Nephron (organoid): ENCODE results near the gene VASN.

Experiments
- H3K27ac Mint-ChIP-seq, 3 experiments: 2 replicates each; pipeline ENCODE4 v1.8.0; 2020; ENCODE audit warnings: mixed read lengths in 3 of 3, mild to moderate bottlenecking in 2 of 3, moderate library complexity in 1 of 3
- H3K27me3 Mint-ChIP-seq: 2 replicates; pipeline ENCODE4 v1.8.0; 2021; ENCODE audit warnings: low read depth, mild to moderate bottlenecking, moderate library complexity, mixed read lengths
- H3K36me3 Mint-ChIP-seq: 2 replicates; pipeline ENCODE4 v1.8.0; 2020; ENCODE audit warnings: low read depth, mixed read lengths
- H3K4me1 Mint-ChIP-seq: 2 replicates; pipeline ENCODE4 v1.8.0; 2020; ENCODE audit warnings: mixed read lengths
- H3K4me3 Mint-ChIP-seq, 3 experiments: 2 replicates each; pipeline ENCODE4 v1.8.0; 2020; ENCODE audit warnings: mild to moderate bottlenecking in 3 of 3, mixed read lengths in 3 of 3, moderate library complexity in 2 of 3
- H3K9me3 Mint-ChIP-seq: 2 replicates; pipeline ENCODE4 v1.8.0; 2020; ENCODE audit warnings: mixed read lengths
- TF ChIP-seq, protein P1 (sequence below), 3 experiments: fragments of 200-600 bp; sonication (generic); IDR thresholded peaks; one replicate each; pipeline ENCODE4 v1.5.0; 2021; ENCODE audit warnings: antibody characterized with exemption in 3 of 3; ENCODE audit not compliant: unreplicated experiment in 3 of 3

Gene VASN

DNA sequence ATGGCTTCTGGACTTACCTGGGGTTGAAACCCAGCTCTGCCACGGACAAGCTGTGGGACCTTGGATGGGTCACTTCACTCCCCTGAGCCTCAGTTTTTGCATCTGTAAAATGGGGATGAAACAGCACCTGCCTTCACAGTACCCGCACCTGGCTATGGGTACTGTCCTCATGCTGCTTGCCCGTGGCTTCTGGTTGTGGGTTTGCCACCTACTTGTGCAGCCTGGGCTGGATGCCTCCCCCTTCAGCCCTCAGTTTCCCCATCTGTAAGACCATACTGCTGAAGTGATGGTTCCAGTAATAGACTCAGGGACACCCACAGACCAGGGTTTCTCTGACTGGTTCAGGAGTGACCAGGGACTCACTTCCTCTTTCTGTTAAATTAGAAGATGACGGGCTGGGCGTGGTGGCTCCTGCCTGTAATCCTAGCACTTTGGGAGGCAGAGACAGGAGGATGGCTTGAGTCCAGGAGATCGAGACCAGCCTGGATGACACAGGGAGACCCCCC, 46.3 kb upstream of the VASN start:
- Mint-ChIP-seq H3K27me3 (no peaks in the 10 kb centered on the region), H3K36me3 (no peaks in the 10 kb centered on the region), H3K4me3 (peak overlapping the region in 1 of 3 experiments; percentile 46), H3K4me1 (peaks cover 24% of the 10 kb centered on the region), H3K9me3 (no peaks in the 10 kb centered on the region), H3K27ac (peak overlapping the region; percentile 53 to 73 (median 64))
- TF ChIP-seq, protein P1, sequence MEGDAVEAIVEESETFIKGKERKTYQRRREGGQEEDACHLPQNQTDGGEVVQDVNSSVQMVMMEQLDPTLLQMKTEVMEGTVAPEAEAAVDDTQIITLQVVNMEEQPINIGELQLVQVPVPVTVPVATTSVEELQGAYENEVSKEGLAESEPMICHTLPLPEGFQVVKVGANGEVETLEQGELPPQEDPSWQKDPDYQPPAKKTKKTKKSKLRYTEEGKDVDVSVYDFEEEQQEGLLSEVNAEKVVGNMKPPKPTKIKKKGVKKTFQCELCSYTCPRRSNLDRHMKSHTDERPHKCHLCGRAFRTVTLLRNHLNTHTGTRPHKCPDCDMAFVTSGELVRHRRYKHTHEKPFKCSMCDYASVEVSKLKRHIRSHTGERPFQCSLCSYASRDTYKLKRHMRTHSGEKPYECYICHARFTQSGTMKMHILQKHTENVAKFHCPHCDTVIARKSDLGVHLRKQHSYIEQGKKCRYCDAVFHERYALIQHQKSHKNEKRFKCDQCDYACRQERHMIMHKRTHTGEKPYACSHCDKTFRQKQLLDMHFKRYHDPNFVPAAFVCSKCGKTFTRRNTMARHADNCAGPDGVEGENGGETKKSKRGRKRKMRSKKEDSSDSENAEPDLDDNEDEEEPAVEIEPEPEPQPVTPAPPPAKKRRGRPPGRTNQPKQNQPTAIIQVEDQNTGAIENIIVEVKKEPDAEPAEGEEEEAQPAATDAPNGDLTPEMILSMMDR (IDR thresholded peaks at IDR 0.05; ENCODE audit: unreplicated experiment in 3 of 3), result no peak

DNA sequence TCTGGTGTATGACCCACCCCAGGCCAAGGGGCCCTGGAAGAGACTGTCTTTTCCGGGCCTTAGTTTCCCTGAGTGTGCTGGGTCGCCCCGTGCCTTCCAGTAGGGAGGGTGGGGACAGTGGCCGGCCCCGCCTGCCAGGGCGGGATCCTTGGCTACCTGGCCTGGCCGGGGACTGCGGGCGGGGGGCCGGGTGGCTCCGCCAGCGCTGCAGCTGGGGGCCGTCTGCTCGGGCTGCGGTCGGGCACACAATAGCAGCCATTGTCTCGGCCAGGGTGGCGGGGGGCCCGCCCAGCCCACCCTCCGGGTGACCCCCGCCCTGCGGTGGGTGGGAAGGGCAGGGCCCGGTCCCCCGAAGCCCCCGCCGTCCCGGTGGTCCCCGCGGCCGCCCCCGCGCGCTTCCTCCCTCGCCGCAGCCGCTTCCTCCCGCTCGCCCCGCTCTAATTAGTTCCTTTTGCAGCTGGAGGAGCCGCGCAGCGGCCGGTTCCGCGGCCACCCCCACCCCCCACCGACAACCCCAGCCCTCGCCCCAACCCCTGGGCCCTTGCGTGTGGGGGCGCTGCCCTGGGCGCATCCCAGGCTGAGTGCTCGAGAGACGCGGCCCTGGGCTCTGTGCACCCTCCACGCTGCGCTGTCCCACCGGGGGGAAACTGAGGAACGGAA, 44.1 kb upstream of the VASN start:
- no peaks in the 10 kb centered on the region for H3K36me3 Mint-ChIP-seq
- H3K27ac Mint-ChIP-seq, result no peak overlapping the region
- H3K4me1 Mint-ChIP-seq, result peaks cover 23% of the 10 kb centered on the region
- no peaks in the 10 kb centered on the region for H3K27me3 Mint-ChIP-seq
- H3K9me3 Mint-ChIP-seq, result no peaks in the 10 kb centered on the region
- peak overlapping the region in 2 of 3 experiments; percentile 31 to 54 for H3K4me3 Mint-ChIP-seq
- TF ChIP-seq, protein P1 (IDR thresholded peaks at IDR 0.05; ENCODE audit: unreplicated experiment in 3 of 3), result no peak

DNA sequence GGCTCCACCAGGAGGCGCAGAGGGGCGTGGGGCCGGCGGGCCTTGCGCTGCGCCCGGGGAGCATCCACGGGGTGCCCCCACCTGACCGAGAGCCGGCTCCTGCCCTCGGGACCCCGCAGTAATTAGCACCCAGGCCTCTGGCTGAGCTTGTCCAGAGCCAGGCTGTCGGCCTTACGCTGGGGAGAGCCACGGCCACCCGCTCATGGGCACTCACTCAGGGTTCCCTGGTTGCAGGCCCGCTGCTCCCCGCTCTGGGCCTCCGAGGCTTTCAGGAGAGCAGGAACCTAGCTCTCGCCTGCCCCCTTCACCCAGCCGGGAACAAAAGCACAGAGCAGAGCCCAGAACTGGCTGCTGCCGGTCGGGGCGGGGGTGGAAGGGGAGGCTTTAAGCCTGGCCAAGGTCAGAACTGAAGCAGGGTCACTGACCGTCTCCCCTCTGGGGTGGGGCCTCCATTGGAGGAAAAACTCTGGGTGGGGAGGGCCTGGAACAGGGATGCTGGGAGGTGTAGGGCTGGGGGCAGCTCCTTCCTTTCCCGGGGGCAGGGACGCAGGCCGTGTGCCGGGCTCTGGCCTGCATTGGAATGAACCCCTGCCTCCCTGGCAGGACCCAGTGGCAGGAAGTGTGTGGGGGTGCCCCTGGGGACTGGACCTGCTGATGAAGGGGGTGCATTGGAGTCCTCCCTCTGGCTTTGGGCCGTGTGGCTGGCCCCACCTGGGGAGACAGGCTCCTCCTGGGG, 43.4 kb upstream of the VASN start:
- Mint-ChIP-seq H3K27me3 (no peaks in the 10 kb centered on the region), H3K9me3 (no peaks in the 10 kb centered on the region), H3K36me3 (no peaks in the 10 kb centered on the region), H3K4me3 (peak overlapping the region; percentile 49 to 76 (median 55)), H3K27ac (peak overlapping the region; percentile 64 to 81 (median 78)), H3K4me1 (peaks cover 23% of the 10 kb centered on the region)
- TF ChIP-seq, protein P1 (IDR thresholded peaks at IDR 0.05; ENCODE audit: unreplicated experiment in 3 of 3), result peak; percentile 62 to 66 (median 63)

DNA sequence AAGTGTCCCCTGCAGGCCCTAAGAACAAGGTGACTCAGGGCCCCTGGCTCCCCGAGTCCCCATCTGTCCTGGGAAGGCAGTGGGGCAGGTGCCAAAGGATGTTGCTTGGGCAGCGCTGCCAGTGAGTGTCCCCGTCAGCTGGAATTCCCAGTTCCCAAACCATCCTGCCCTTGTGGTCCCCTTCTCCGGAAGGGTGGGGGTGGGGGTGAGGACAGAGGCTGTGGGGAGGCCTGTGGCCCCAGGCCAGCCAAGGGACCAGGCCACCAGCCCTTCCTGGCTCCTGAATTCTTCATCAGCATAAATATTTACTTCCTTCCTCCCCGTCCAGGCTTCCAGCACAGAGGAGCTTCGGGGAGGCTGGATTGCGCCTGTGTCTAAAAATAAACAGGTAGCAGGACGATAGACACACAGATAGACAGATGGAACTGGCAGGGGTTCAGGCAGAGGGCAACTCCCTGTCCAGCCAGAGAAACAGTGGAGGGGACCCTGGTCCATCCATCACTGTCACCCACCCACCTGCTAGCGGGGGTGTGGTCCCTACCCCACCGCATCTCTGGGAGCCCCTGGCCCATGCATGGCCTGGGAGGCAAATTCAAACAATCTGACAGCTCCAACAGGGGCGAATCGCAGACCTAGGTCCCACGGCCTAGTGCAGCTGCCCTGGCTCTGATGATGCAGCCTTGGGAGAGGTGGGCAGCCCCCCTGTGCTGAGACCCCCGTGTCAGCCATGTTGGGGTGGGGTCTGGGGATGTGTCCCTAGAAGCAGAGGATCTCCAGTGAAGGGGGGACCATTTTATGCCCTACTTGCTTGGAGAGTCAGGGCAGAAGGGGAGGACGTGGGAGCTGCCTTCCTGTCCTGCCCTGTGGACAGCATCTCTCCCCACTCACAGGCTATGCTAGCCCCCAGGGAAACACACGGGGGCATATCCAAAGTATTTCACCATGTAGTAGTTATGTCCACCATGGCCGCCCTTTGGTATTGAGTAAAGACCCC, 42.6 kb upstream of the VASN start:
- Mint-ChIP-seq H3K27me3 (no peaks in the 10 kb centered on the region), H3K9me3 (no peaks in the 10 kb centered on the region), H3K4me3 (peak overlapping the region; percentile 21 to 55 (median 34)), H3K27ac (peak overlapping the region; percentile 13 to 74 (median 71)), H3K36me3 (peaks cover 3% of the 10 kb centered on the region), H3K4me1 (peaks cover 23% of the 10 kb centered on the region)
- TF ChIP-seq, protein P1 (IDR thresholded peaks at IDR 0.05; ENCODE audit: unreplicated experiment in 3 of 3), result no peak

DNA sequence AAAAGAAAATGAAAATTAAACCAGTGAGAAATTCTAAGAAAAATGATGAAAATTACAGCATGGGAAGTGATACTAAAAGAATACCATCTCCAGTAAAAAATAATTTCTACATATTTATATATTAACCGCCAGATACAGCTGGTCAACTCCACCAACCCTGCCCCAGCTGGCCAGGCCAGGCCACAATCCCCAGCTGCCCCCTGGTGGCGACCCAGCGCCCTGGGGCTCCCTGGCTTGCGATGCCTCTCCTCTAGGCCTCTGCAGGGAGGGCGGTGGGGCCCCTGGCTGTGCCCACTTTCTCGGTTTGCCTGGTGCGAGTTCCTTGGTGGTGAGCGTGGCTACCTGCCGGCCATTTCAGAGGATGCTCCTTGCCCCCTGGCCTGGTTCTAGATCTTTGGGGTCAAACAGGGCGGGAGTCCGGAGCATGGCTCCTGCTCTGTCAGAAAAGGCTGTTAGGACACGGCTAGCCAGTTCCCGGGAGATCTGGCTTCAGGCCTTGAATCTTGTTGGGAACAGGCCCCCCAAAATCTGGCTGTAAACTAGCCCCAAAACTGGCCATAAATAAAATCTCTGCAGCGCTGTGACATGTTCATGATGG, 41.3 kb upstream of the VASN start:
- Mint-ChIP-seq H3K36me3 (peaks cover 8% of the 10 kb centered on the region), H3K4me1 (peaks cover 16% of the 10 kb centered on the region), H3K27me3 (no peaks in the 10 kb centered on the region), H3K27ac (no peak overlapping the region), H3K4me3 (no peak overlapping the region), H3K9me3 (no peaks in the 10 kb centered on the region)
- TF ChIP-seq, protein P1 (IDR thresholded peaks at IDR 0.05; ENCODE audit: unreplicated experiment in 3 of 3), result peak; percentile 82 to 93 (median 90)
